HepG2 (cell line): ENCODE results near the gene ELOVL2. TPM values are rescaled to one million over a fixed set of nuclear protein-coding genes. Genes with fewer than 3 reads are reported as not detected.

Experiments used
- BORCS8-MEF2B ChIP-seq: sonication (generic); formaldehyde crosslinking; IDR thresholded peaks from 2 replicates; pipeline ENCODE4 v1.8.0; 2022; ENCODE audit warnings: mild to moderate bottlenecking, missing genetic modification reagents
- CBX1 ChIP-seq: IDR thresholded peaks from one replicate; pipeline ENCODE4 v1.6.1; 2016; ENCODE audit warnings: antibody characterized with exemption, low read depth
- GFI1 ChIP-seq: sonication (generic); formaldehyde crosslinking; IDR thresholded peaks from 2 replicates; pipeline ENCODE4 v1.5.0; 2020; ENCODE audit warnings: missing genetic modification reagents, mild to moderate bottlenecking, borderline replicate concordance
- HOXA3 ChIP-seq: sonication (generic); formaldehyde crosslinking; IDR thresholded peaks from 2 replicates; pipeline ENCODE4 v1.5.0; 2020; ENCODE audit warnings: missing genetic modification reagents
- MAFK ChIP-seq, 2 experiments: IDR thresholded peaks in 1 of 2; conservative IDR thresholded peaks in 1 of 2; 2 replicates each; pipeline ENCODE4 v1.6.1; 2011; ENCODE audit warnings: improper control_type of control experiment in 2 of 2, low read length in 2 of 2
- MYC ChIP-seq: sonication (generic); formaldehyde crosslinking; IDR thresholded peaks from 2 replicates; pipeline ENCODE4 v1.9.0; 2021; ENCODE audit warnings: missing genetic modification reagents, borderline replicate concordance
- NR2F6 ChIP-seq, 2 experiments: IDR thresholded peaks; 2 replicates each; pipeline ENCODE4 v1.6.1; 2016; ENCODE audit warnings: antibody characterized with exemption in 1 of 2, mild to moderate bottlenecking in 1 of 2
- RCOR2 ChIP-seq: IDR thresholded peaks from 2 replicates; pipeline ENCODE4 v1.6.1; 2016; ENCODE audit warnings: missing biosample characterization, missing genetic modification reagents
- SAP130 ChIP-seq: IDR thresholded peaks from 2 replicates; pipeline ENCODE4 v1.6.1; 2016; ENCODE audit warnings: low read depth
- SKI ChIP-seq: fragments of 450-650 bp; IDR thresholded peaks from one replicate; pipeline ENCODE4 v1.6.1; 2018; ENCODE audit warnings: mild to moderate bottlenecking; ENCODE audit not compliant: partially characterized antibody
- YY1 ChIP-seq: IDR thresholded peaks from 2 replicates; pipeline ENCODE4 v1.6.1; 2011; ENCODE audit warnings: low read length, low read depth, moderate library complexity, mild to moderate bottlenecking; ENCODE audit not compliant: insufficient read depth, insufficient replicate concordance
- ZBTB39 ChIP-seq: sonication (generic); formaldehyde crosslinking; IDR thresholded peaks from 2 replicates; pipeline ENCODE4 v1.5.0; 2020; ENCODE audit warnings: missing genetic modification reagents
- ZGPAT ChIP-seq: IDR thresholded peaks from 2 replicates; pipeline ENCODE4 v1.6.1; 2016; ENCODE audit warnings: mild to moderate bottlenecking
- ZMYM2 ChIP-seq: sonication (generic); formaldehyde crosslinking; IDR thresholded peaks from 2 replicates; pipeline ENCODE4 v1.8.0; 2022; ENCODE audit warnings: mild to moderate bottlenecking, missing genetic modification reagents
- ZNF512B ChIP-seq: sonication (generic); formaldehyde crosslinking; IDR thresholded peaks from 2 replicates; pipeline ENCODE4 v1.5.1; 2020; ENCODE audit warnings: missing genetic modification reagents, mild to moderate bottlenecking, borderline replicate concordance
- ZNF556 ChIP-seq: sonication (generic); formaldehyde crosslinking; IDR thresholded peaks from 2 replicates; pipeline ENCODE4 v1.4.0; 2020; ENCODE audit warnings: mild to moderate bottlenecking, missing genetic modification reagents, borderline replicate concordance
- polyA plus RNA-seq, 8 experiments: library from polyadenylated mRNA; depleted of rRNA in 3 of 8; stranded (reverse) in 7 of 8; unstranded in 1 of 8; fragments of >200 nt; fragmentation: Illumina TruSeq in 4 of 8; extraction: Trizol in 4 of 8; gene quantifications; 2 replicates each; pipeline versions ENCODE4 v1.2.1 to v1.2.3, GENCODE V29; 2011 to 2016; ENCODE audit warnings: low read depth in 4 of 8, missing spikeins in 1 of 8, mixed read lengths in 1 of 8; ENCODE audit not compliant: insufficient read depth in 1 of 8
- total RNA-seq, 5 experiments: library from RNA; depleted of rRNA; stranded (reverse); fragments of >200 nt; fragmentation: Illumina TruSeq; extraction: Trizol; gene quantifications; 2 replicates each; pipeline ENCODE4 v1.2.3, GENCODE V29; 2016; ENCODE audit warnings: low read depth in 1 of 5
- TF ChIP-seq, protein P1 (sequence below): sonication (generic); formaldehyde crosslinking; IDR thresholded peaks from 2 replicates; pipeline ENCODE4 v1.5.0; 2020; ENCODE audit warnings: missing genetic modification reagents
- TF ChIP-seq, protein P2 (sequence below): sonication (generic); formaldehyde crosslinking; IDR thresholded peaks from 2 replicates; pipeline ENCODE4 v1.5.0; 2020; ENCODE audit warnings: mild to moderate bottlenecking, missing genetic modification reagents, borderline replicate concordance

ELOVL2 gene
- total and polyA plus RNA-seq, 2 of the 13 experiments (the other 11 are each of a cell fraction or from before 2014, with no cell fraction given), result 43.6 to 65.4 TPM

- TF ChIP-seq ZBTB39 (peak; percentile 57; the same call in 1 of the 2 replicates), RCOR2 (CRISPR knock-in tag) (peak; percentile 48; the same call in 1 of the 2 replicates), SKI (peak; percentile 45), HOXA3 (CRISPR knock-in tag) (peak; percentile 97), GFI1 (CRISPR knock-in tag) (no peak), ZMYM2 (CRISPR knock-in tag) (peak; percentile 84), MAFK (conservative IDR thresholded peaks at IDR 0.05 in 1 of 2, IDR thresholded peaks at IDR 0.05 in 1 of 2; ENCODE audit: low read length in 2 of 2) (no peak; a peak in 1 of 4 replicates), CBX1 (peak; percentile 87), NR2F6 (IDR thresholded peaks at IDR 0.05) (no peak), NR2F6 (CRISPR knock-in tag; IDR thresholded peaks at IDR 0.05) (peak; percentile 57), YY1 (peak; percentile 94), MYC (CRISPR knock-in tag) (no peak; the same call in 1 of the 2 replicates), SAP130 (peak; percentile 75), ZGPAT (CRISPR knock-in tag) (peak; percentile 71), ZNF512B (CRISPR knock-in tag) (no peak), ZNF556 (CRISPR knock-in tag) (0 out of 2 replicates have a peak, but pooled peaks have one; percentile 43), BORCS8-MEF2B (CRISPR knock-in tag) (peak; percentile 86)
- TF ChIP-seq, protein P1, sequence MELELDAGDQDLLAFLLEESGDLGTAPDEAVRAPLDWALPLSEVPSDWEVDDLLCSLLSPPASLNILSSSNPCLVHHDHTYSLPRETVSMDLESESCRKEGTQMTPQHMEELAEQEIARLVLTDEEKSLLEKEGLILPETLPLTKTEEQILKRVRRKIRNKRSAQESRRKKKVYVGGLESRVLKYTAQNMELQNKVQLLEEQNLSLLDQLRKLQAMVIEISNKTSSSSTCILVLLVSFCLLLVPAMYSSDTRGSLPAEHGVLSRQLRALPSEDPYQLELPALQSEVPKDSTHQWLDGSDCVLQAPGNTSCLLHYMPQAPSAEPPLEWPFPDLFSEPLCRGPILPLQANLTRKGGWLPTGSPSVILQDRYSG, result no peak
- TF ChIP-seq, protein P2, sequence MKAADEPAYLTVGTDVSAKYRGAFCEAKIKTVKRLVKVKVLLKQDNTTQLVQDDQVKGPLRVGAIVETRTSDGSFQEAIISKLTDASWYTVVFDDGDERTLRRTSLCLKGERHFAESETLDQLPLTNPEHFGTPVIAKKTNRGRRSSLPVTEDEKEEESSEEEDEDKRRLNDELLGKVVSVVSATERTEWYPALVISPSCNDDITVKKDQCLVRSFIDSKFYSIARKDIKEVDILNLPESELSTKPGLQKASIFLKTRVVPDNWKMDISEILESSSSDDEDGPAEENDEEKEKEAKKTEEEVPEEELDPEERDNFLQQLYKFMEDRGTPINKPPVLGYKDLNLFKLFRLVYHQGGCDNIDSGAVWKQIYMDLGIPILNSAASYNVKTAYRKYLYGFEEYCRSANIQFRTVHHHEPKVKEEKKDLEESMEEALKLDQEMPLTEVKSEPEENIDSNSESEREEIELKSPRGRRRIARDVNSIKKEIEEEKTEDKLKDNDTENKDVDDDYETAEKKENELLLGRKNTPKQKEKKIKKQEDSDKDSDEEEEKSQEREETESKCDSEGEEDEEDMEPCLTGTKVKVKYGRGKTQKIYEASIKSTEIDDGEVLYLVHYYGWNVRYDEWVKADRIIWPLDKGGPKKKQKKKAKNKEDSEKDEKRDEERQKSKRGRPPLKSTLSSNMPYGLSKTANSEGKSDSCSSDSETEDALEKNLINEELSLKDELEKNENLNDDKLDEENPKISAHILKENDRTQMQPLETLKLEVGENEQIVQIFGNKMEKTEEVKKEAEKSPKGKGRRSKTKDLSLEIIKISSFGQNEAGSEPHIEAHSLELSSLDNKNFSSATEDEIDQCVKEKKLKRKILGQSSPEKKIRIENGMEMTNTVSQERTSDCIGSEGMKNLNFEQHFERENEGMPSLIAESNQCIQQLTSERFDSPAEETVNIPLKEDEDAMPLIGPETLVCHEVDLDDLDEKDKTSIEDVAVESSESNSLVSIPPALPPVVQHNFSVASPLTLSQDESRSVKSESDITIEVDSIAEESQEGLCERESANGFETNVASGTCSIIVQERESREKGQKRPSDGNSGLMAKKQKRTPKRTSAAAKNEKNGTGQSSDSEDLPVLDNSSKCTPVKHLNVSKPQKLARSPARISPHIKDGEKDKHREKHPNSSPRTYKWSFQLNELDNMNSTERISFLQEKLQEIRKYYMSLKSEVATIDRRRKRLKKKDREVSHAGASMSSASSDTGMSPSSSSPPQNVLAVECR (CRISPR knock-in tag), result peak; percentile 60; the same call in 1 of the 2 replicates
Measured at GRCh38 chr6:10954590-10955010, 89.5 kb downstream of the ELOVL2 start (continued).
